ENCODE measurements around the gene HHEX.
"Not testable (repeated sequence)": the region's sequence is repeated elsewhere in the genome, so short reads cannot be mapped to it uniquely, and the experiment has no call there.

The HHEX gene

GRCh38 chr10:92689663-92690210, at the start of gene HHEX:
TSS of gene HHEX (plus strand) at chr10:92689955. CDS start at chr10:92689987, 32 bp downstream.
- DNase-seq: peak; percentile 48

GRCh38 chr10:92640107-92640506, 49.6 kb upstream of the HHEX start:
- DNase-seq: no peak

- DNase-seq: no peak
Observed at GRCh38 chr10:92641492-92641891, 48.3 kb upstream of the HHEX start.

GRCh38 chr10:92644921-92645320, 44.8 kb upstream of the HHEX start:
- no peak for DNase-seq

- not testable (repeated sequence) for DNase-seq
Observed at GRCh38 chr10:92650864-92651263, 38.9 kb upstream of the HHEX start.

- no peak for DNase-seq
Observed at GRCh38 chr10:92655426-92655825, 34.3 kb upstream of the HHEX start.

GRCh38 chr10:92656266-92656961, 33.3 kb upstream of the HHEX start:
- DNase-seq: no peak

- no peak for DNase-seq
Observed at GRCh38 chr10:92657024-92657423, 32.7 kb upstream of the HHEX start.

- no peak for DNase-seq
Observed at GRCh38 chr10:92662848-92663247, 26.9 kb upstream of the HHEX start.

GRCh38 chr10:92664322-92664721, 25.4 kb upstream of the HHEX start:
- no peak for DNase-seq

GRCh38 chr10:92667078-92667477, 22.7 kb upstream of the HHEX start:
- no peak for DNase-seq

- no peak for DNase-seq
Observed at GRCh38 chr10:92677708-92678107, 12.0 kb upstream of the HHEX start.

GRCh38 chr10:92678206-92678605, 11.5 kb upstream of the HHEX start:
- DNase-seq: no peak

- no peak for DNase-seq
Observed at GRCh38 chr10:92681306-92681834, 8.4 kb upstream of the HHEX start.

GRCh38 chr10:92688573-92688926, 1.2 kb upstream of the HHEX start:
- DNase-seq: no peak

- peak; percentile 10 for DNase-seq
Observed at GRCh38 chr10:92688927-92689662, 660 bp upstream of the HHEX start.

- peak; percentile 60 for DNase-seq
Observed at GRCh38 chr10:92690211-92690914, 608 bp downstream of the HHEX start.

GRCh38 chr10:92690915-92691590, 1.3 kb downstream of the HHEX start:
- DNase-seq: no peak

- no peak for DNase-seq
Observed at GRCh38 chr10:92691591-92692079, 1.9 kb downstream of the HHEX start.

GRCh38 chr10:92692080-92692671, 2.4 kb downstream of the HHEX start:
- DNase-seq: no peak

GRCh38 chr10:92692697-92693533, 3.2 kb downstream of the HHEX start:
- DNase-seq: no peak
